KOPT-K1 (cell line): ENCODE data around the gene TERT.

Experiments used
- H3K27ac ChIP-seq: fragments of 200-600 bp; sonication (generic); 2 replicates; pipeline ENCODE4 v1.5.1; 2016; ENCODE audit warnings: antibody characterized with exemption, mild to moderate bottlenecking, low read depth, low read length; ENCODE audit not compliant: poor library complexity, severe bottlenecking
- H3K36me3 ChIP-seq: fragments of 200-600 bp; sonication (generic); 2 replicates; pipeline ENCODE4 v1.5.1; 2017; ENCODE audit warnings: antibody characterized with exemption, mild to moderate bottlenecking, low read length, moderate library complexity; ENCODE audit not compliant: insufficient read depth
- H3K9me3 ChIP-seq: fragments of 200-600 bp; sonication (generic); 2 replicates; pipeline ENCODE4 v1.5.1; 2017; ENCODE audit warnings: antibody characterized with exemption, low read length, mild to moderate bottlenecking; ENCODE audit not compliant: insufficient read depth, poor library complexity, severe bottlenecking

TERT gene

DNA sequence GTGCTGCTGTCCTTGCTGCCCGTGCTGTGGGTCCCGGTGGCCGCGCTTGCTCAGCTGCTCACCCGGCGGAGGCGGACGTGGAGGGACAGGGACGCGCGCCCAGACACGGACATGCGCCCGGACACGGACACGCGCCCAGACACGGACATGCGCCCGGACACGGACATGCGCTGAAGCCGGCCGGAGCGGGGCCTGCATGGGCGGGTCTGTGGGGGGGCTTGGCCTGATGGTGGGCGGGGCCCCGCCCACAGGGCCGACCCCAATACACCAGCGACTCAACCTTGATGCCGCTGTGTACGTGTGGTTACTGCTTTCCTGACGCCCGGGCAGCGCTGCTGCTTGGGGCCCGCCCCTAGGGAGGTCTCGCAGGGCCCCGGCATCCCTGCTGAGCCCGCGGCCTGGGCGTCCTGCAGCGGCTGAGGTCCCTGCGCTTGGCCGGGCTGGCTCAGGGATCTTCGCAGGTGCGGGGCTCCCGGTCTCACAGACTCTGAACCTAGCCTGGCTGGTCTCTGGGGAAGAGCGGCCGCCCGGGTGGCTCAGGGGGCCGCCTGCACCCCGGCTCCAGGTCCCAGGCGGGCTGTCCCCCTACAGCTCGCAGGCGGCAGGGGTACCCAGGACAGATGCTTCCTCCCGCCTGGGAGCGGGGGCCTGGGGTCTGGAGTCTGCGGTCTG, 48.8 kb downstream of the TERT start:
- Histone ChIP-seq H3K27ac (no peak overlapping the region), H3K36me3 (no peaks in the 10 kb centered on the region), H3K9me3 (no peaks in the 10 kb centered on the region)

DNA sequence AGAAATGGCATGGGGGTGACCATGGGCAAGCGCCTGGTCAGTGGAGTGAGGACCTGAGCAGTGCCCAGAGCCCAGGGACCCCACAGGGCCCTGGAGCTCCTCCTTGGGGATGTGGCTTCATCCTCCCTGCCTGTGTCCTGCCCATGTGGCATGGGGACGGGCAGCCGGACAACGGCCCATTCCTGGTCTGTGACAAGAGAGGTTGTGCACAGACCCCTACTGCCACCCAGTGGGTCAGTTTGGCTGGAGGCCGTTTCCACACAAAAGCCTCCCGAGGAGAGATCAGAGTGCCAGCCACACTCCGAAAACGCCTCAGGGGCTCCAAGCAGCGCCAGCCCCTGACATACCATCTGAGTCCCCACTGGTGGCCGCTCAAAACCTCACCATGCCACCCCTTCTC, 49.9 kb downstream of the TERT start:
- Histone ChIP-seq H3K27ac (no peak overlapping the region), H3K9me3 (no peaks in the 10 kb centered on the region), H3K36me3 (no peaks in the 10 kb centered on the region)

GRCh38 chr5:1244255-1244654, 50.6 kb downstream of the TERT start:
- no peak overlapping the region for H3K27ac ChIP-seq
- H3K36me3 ChIP-seq = no peaks in the 10 kb centered on the region
- no peaks in the 10 kb centered on the region for H3K9me3 ChIP-seq

- H3K36me3 ChIP-seq = no peaks in the 10 kb centered on the region
- no peak overlapping the region for H3K27ac ChIP-seq
- no peaks in the 10 kb centered on the region for H3K9me3 ChIP-seq
Observed at GRCh38 chr5:1243487-1244130, 51.3 kb downstream of the TERT start.

DNA sequence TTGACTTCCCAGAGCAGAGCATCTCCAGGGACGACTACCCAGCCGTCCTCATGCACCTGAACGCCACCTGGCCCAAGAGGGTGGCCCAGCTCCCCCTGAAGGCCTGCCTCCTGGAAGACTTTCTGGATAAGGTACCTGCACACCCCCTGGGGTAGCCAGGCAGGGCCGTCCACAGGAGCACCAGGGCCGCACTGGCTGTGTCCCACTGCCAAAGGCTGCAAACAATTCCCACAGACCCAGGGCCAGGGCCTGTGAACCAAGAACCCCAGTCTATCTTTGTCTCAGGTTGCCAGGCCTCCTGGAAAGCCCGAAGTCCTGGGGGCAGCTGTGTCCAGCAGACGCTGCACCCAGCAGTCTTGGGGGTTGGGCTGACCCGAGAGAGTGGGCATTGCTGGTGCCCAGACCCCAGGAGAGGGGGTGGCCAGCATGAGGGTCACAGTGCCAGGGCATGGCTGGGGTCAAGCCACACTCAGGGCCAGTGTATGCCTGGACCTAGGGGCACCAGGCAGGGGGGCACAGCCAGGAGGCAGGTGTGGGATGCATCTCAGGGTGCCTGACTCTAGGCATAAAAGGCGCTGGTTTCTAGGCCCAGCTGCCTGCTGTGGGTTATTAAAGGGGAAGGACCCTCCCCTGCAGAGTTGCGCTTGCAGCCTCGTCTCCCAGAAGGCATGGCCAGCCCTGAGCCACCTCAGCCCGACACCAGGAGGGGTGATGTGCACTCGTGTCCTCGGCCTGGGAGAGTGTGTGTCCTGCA, 52.0 kb downstream of the TERT start:
- no peaks in the 10 kb centered on the region for H3K36me3 ChIP-seq
- no peaks in the 10 kb centered on the region for H3K9me3 ChIP-seq
- no peak overlapping the region for H3K27ac ChIP-seq

DNA sequence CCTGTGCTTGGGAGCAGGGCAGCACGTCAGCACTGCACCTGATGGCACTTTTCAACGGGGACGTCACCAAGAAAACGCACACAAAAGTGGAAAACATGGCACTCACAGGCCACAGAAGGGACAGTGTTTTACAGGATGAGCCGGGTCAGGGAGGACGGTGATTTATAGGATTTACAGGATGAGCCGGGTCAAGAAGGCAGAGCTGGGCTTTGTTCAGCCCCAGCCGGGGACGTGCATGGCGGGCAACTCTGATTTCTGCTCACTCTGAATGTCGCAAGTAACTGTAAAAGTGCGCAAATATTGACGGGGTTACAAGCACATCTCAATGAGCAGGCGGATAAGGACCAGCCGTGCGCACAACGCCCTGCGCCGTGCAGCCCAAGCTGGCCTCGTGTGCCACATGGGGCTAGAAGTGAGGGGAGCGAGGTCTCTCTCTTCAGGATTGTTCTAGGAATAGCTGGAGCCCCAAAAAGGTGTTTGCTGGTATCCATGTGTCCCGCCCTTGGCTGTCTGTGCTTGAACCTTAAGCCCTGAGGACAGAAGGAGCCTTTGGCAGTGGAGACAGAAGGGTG, 53.3 kb downstream of the TERT start:
- Histone ChIP-seq H3K36me3 (no peaks in the 10 kb centered on the region), H3K27ac (no peak overlapping the region), H3K9me3 (peaks cover under 1% of the 10 kb centered on the region)

DNA sequence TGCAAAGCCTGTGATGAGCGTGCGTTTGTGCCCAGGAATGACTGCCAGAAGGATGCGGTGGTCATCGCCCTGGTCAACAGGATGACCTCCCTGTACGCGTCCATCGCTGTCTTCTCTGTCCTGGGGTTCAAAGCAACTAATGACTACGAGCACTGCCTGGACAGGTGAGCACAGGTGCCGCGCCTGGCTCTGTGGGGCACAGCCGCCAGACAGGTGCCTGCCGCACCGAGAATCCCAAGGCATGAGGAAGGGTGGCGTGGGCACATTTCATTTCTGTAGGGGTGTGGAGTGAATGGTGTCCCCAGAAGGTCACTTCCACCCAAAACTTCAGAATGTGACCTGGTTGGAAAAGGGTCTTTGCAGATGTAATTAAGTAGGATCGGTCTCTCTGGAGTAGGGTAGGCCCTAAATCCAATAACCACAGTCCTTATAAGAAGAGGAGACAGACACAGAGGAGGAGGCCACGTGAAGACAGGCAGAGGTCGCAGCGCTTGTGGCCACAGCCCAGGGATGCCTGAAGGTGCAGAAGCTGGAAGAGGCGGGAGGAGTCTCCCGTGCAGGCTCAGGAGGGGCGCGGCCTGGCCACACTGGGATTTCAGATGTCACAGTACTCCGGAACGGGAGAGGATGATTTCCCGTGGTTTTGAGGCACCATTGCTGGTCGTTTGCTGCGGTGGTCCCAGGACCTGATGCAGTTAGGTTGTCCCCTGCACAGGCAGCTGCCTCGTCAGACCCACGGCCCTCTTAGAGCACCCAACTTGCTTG, 54.2 kb downstream of the TERT start:
- no peaks in the 10 kb centered on the region for H3K36me3 ChIP-seq
- peaks cover 10% of the 10 kb centered on the region for H3K9me3 ChIP-seq
- no peak overlapping the region for H3K27ac ChIP-seq

- Histone ChIP-seq H3K36me3 (no peaks in the 10 kb centered on the region), H3K9me3 (peaks cover 17% of the 10 kb centered on the region), H3K27ac (no peak overlapping the region)
Observed at GRCh38 chr5:1239505-1240251, 55.2 kb downstream of the TERT start.

DNA sequence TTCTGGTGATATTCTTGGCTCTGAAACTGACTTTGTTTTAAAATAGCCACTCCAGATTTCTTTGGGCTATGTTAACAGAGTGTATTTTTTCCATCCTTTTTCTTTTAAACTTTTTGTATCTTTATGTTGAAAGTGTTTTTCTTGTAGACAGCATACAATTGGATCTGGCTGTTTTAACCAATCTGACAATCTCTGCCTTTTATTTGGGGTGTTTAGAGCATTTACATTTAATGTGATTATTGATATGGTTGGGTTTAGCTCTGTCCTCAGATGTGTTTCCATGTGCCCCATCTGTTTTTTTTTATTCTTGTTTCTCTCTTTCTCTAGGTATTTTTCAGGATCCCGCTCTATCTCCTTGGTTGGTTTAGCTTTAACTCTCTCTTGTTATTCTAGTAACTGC, 59.0 kb downstream of the TERT start:
- Histone ChIP-seq H3K27ac (no peak overlapping the region), H3K9me3 (peaks cover 17% of the 10 kb centered on the region), H3K36me3 (no peaks in the 10 kb centered on the region)

- Histone ChIP-seq H3K36me3 (no peaks in the 10 kb centered on the region), H3K27ac (no peak overlapping the region), H3K9me3 (peaks cover 17% of the 10 kb centered on the region)
Observed at GRCh38 chr5:1235379-1235778, 59.5 kb downstream of the TERT start.

- Histone ChIP-seq H3K27ac (no peak overlapping the region), H3K36me3 (no peaks in the 10 kb centered on the region), H3K9me3 (peaks cover 17% of the 10 kb centered on the region)
Observed at GRCh38 chr5:1232780-1233179, 62.1 kb downstream of the TERT start.

DNA sequence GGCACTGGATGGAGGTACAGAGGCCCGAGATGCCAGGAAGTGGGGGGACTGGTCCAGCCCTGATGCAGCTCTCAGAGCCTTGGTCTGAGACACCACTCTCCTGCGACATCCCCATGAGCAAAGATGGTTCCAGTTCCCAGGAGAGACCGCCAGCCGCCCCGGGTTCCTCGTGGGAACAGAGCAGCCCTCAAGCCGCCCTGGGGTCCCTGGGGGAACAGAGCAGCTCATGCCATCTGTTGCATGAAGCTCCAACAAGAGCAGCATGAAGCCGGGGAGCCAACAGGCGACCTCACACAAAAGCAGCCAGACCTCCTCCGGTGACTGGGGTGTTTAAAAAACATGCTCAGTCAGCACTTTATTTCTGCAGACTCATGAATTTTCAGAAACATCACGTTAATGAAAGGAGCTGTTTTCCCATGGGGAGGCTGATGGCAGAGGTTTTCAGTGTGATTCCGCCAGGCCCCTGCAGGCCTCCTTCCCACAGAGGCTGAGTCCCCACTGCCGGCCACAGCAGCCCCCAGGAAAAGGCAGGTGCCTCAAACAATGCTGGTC, 63.4 kb downstream of the TERT start:
- H3K9me3 ChIP-seq = peaks cover 14% of the 10 kb centered on the region
- H3K27ac ChIP-seq = no peak overlapping the region
- H3K36me3 ChIP-seq = no peaks in the 10 kb centered on the region

DNA sequence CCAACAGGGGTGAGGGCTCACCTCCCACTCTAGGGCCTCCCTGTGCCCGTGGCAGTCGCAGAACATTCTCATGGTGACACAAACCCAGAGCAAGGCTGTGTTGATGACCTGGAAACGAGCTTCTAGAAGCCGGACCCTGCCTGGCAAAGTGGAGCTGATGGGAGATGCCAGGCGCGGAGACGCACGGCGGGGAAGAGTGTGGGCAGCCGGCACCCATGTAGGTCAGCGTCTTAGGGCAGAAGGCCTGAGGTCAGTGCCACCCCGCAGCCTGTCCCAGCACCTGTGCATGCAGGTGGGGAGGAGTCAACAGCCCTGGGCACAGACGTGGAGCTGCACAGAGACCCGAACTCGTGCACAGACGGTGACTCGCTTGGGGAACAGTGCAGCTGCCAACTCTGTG, 64.3 kb downstream of the TERT start:
- Histone ChIP-seq H3K36me3 (no peaks in the 10 kb centered on the region), H3K9me3 (peaks cover 6% of the 10 kb centered on the region), H3K27ac (no peak overlapping the region)

DNA sequence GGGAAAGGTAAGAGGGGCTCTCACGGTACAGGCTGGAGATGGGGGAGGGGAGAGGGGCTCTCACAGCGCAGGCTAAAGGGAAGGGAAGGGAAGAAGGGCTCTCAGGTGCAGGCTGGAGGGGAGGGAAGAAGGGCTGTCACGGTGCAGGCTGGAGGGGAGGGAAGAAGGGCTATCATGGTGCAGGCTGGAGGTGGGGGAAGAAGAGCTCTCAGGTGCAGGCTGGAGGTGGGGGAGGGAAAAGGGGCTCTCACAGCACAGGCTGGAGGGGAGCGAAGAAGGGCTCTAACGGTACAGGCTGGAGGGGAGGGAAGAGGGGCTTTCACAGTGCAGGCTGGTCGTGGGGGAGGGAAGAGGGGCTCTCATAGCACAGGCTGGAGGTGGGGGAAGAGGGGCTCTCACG, 65.0 kb downstream of the TERT start:
- H3K9me3 ChIP-seq = no peaks in the 10 kb centered on the region
- H3K27ac ChIP-seq = no peak overlapping the region
- no peaks in the 10 kb centered on the region for H3K36me3 ChIP-seq
